GM23248 (cell line): ENCODE measurements around the gene EPHA2. TPM values are rescaled to one million over a fixed set of nuclear protein-coding genes. Genes with fewer than 3 reads are reported as not detected.

ENCODE experiments used
- DNase-seq: peaks from one replicate; pipeline ENCODE4 v3.0.0-alpha.2; 2015
- H2AFZ ChIP-seq: fragments of 200-600 bp; sonication (generic); 2 replicates; pipeline ENCODE4 v1.6.1; 2016; ENCODE audit warnings: antibody characterized with exemption
- H3F3A ChIP-seq: fragments of 200-600 bp; sonication (generic); 2 replicates; pipeline ENCODE4 v1.6.1; 2016; ENCODE audit warnings: mild to moderate bottlenecking, antibody characterized with exemption, mixed run types; ENCODE audit not compliant: insufficient read depth
- H3K27ac ChIP-seq: fragments of 200-600 bp; sonication (generic); 2 replicates; pipeline ENCODE4 v1.5.1; 2016; ENCODE audit warnings: mild to moderate bottlenecking
- H3K27me3 ChIP-seq: fragments of 200-600 bp; sonication (generic); replicated peaks from 2 replicates; pipeline ENCODE4 v1.6.1; 2016; ENCODE audit warnings: mild to moderate bottlenecking; ENCODE audit not compliant: insufficient read depth
- H3K36me3 ChIP-seq: fragments of 200-600 bp; sonication (generic); 2 replicates; pipeline ENCODE4 v1.6.1; 2016; ENCODE audit warnings: low read depth, mild to moderate bottlenecking
- H3K4me1 ChIP-seq: fragments of 200-600 bp; sonication (generic); 2 replicates; pipeline ENCODE4 v1.6.1; 2016; ENCODE audit warnings: mild to moderate bottlenecking; ENCODE audit not compliant: insufficient read depth
- H3K4me2 ChIP-seq: fragments of 200-600 bp; sonication (generic); one replicate; pipeline ENCODE4 v1.6.1; 2016; ENCODE audit warnings: mild to moderate bottlenecking; ENCODE audit not compliant: unreplicated experiment
- H3K4me3 ChIP-seq: fragments of 200-600 bp; sonication (generic); 2 replicates; pipeline ENCODE4 v1.5.1; 2016; ENCODE audit warnings: mild to moderate bottlenecking
- H3K79me2 ChIP-seq: fragments of 200-600 bp; sonication (generic); 2 replicates; pipeline ENCODE4 v1.6.1; 2016; ENCODE audit warnings: mild to moderate bottlenecking; ENCODE audit not compliant: insufficient read depth
- H3K9ac ChIP-seq: fragments of 200-600 bp; sonication (generic); 2 replicates; pipeline ENCODE4 v1.6.1; 2016; ENCODE audit warnings: mild to moderate bottlenecking
- H3K9me2 ChIP-seq: fragments of 200-600 bp; sonication (generic); 2 replicates; pipeline ENCODE4 v1.6.1; 2016; ENCODE audit warnings: mixed run types, mild to moderate bottlenecking, moderate library complexity; ENCODE audit not compliant: insufficient read depth
- H3K9me3 ChIP-seq: fragments of 200-600 bp; sonication (generic); one replicate; pipeline ENCODE4 v1.6.1; 2017; ENCODE audit warnings: low read depth
- H4K20me1 ChIP-seq: fragments of 200-600 bp; sonication (generic); 2 replicates; pipeline ENCODE4 v1.6.0; 2016; ENCODE audit not compliant: insufficient read depth
- EZH2 ChIP-seq: fragments of 200-600 bp; sonication (generic); IDR thresholded peaks from 2 replicates; pipeline ENCODE4 v1.6.1; 2018; ENCODE audit warnings: antibody characterized with exemption, mild to moderate bottlenecking; ENCODE audit not compliant: insufficient read depth, poor library complexity, severe bottlenecking
- EZH2phosphoT487 ChIP-seq: fragments of 200-600 bp; sonication (generic); IDR thresholded peaks from 2 replicates; pipeline ENCODE4 v1.6.1; 2018; ENCODE audit warnings: antibody characterized with exemption, moderate library complexity, mild to moderate bottlenecking, low read depth; ENCODE audit not compliant: insufficient read depth
- WGBS, 2 experiments: methylation state at CpG; one replicate each; pipeline ENCODE4 v1.1.6; 2015 to 2017; ENCODE audit warnings: low lambda C conversion rate in 2 of 2, low coverage in 1 of 2; ENCODE audit errors: missing lambda C conversion rate in 2 of 2; 5-methylcytosine and 5-hydroxymethylcytosine counted together
- in situ Hi-C: fragments of 300-500 bp; cut with MboI; formaldehyde crosslinking; loops from 2 replicates; pipeline ENCODE4 v1.15.0; 2020
- polyA plus RNA-seq: library from polyadenylated mRNA; unstranded; fragments of >200 nt; fragmentation: Nextera tagmentation; extraction: Ambion mirVana; gene quantifications from 2 replicates; pipeline ENCODE4 v1.2.1, GENCODE V29; 2016
- total RNA-seq: library from RNA; depleted of rRNA; stranded (reverse); fragments of >200 nt; shearing (Covaris generic); gene quantifications from 2 replicates; pipeline ENCODE4 v1.2.3, GENCODE V29; 2014

The EPHA2 gene
- total and polyA plus RNA-seq, 2 experiments from 2014 or later: 8.8 to 21.7 TPM

DNA sequence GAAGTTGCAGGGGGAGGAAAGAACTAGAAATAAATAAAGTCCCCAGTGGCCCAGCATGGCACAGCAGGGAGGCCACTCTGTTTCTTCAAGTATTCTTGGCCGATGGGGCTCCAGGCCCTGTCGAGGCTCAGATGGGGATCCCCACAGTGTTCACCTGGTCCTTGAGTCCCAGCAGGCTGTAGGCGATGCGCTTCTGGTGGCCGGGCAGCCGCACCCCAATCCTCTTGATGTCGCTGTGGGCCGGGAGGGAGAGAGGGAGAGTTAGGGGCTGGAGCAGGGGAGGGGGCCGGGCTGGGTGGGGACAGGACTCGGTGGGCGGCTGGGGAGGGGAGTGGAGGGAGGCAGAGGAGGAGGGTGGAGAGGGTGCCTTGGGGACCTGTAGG lies 30.8 kb downstream of the EPHA2 start:
- Histone ChIP-seq H2AFZ (no peak overlapping the region), H3K27ac (no peak overlapping the region), H3K9me2 (no peaks in the 10 kb centered on the region), H3K4me2 (no peak overlapping the region), H3K27me3 (no peaks in the 10 kb centered on the region), H3K9ac (no peak overlapping the region), H4K20me1 (no peaks in the 10 kb centered on the region), H3K4me3 (no peak overlapping the region), H3F3A (peaks cover 21% of the 10 kb centered on the region; the same call in 1 of the 2 replicates), H3K4me1 (peaks cover 17% of the 10 kb centered on the region), H3K36me3 (peaks cover 27% of the 10 kb centered on the region), H3K79me2 (no peaks in the 10 kb centered on the region), H3K9me3 (no peaks in the 10 kb centered on the region)
- no peak for DNase-seq
- TF ChIP-seq EZH2phosphoT487 (no peak), EZH2 (no peak)
- WGBS, 2 experiments: 89 to 91% methylated on average over 8 to 11 of the region's 11 CpGs
- in situ Hi-C loops: no loop called here

DNA sequence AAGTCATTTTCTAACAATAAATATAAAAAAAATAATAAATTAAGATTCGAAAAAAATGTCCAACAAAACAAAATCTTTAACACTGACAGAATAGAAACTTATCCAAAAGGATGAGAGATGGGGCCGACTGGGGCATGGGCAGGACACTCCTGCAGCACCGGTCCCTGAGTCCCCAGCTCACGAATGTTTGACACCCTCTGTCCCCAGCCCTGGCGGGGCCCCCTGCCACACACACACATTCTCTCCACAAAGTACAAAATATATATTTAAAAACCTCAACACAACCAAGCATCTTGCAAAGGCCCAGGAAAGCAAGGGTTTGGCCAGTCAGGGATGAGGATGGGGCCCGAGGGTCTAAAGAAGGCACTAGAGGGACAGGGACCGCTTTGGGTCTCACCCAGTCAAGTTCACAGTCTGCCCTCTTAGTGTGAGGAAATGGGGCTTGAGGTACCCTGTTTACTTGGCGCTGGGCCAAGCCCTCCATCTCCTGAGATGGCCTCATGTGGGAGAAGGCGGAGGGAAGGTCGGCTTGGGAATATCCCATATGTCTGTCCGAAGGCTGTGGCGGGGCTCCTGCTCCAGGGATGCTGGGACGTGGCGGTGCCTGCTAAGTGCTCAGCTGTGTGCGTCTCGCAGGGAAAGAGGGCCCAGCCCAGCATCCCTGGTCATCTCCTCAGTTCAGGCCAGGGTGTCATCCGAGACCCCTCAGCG lies 31.3 kb downstream of the EPHA2 start:
- Histone ChIP-seq H3K4me2 (no peak overlapping the region), H3K9ac (no peak overlapping the region), H3K9me3 (no peaks in the 10 kb centered on the region), H3K79me2 (no peaks in the 10 kb centered on the region), H3K27me3 (no peaks in the 10 kb centered on the region), H3K4me1 (peaks cover 17% of the 10 kb centered on the region), H3F3A (peaks cover 21% of the 10 kb centered on the region; the same call in 1 of the 2 replicates), H2AFZ (no peak overlapping the region), H4K20me1 (no peaks in the 10 kb centered on the region), H3K9me2 (no peaks in the 10 kb centered on the region), H3K4me3 (no peak overlapping the region), H3K27ac (no peak overlapping the region), H3K36me3 (peaks cover 21% of the 10 kb centered on the region)
- TF ChIP-seq EZH2: no peak
- TF ChIP-seq EZH2phosphoT487: no peak
- DNase-seq: no peak
- in situ Hi-C loops: no loop called here
- WGBS, 2 experiments: 89% methylated on average over 18 of the region's 18 CpGs

- H4K20me1 ChIP-seq: no peaks in the 10 kb centered on the region
- H3F3A ChIP-seq: peaks cover 21% of the 10 kb centered on the region; the same call in 1 of the 2 replicates
- 6% methylated on average over 6 of the region's 6 CpGs for WGBS, 2 experiments
- H3K27ac ChIP-seq: peak overlapping the region; percentile 77
- H3K9ac ChIP-seq: 0 out of 2 replicates have a peak overlapping the region, but pooled peaks have one; percentile 50
- H3K27me3 ChIP-seq: no peaks in the 10 kb centered on the region
- H3K79me2 ChIP-seq: no peaks in the 10 kb centered on the region
- H3K9me3 ChIP-seq: no peaks in the 10 kb centered on the region
- peaks cover 17% of the 10 kb centered on the region for H3K4me1 ChIP-seq
- peak overlapping the region; percentile 40 for H3K4me2 ChIP-seq
- no peak overlapping the region for H3K4me3 ChIP-seq
- no peaks in the 10 kb centered on the region for H3K9me2 ChIP-seq
- H3K36me3 ChIP-seq: peaks cover 19% of the 10 kb centered on the region
- DNase-seq: peak; percentile 99
- in situ Hi-C loops: no loop called here
- TF ChIP-seq EZH2 (no peak), EZH2phosphoT487 (peak; percentile 96)
- no peak overlapping the region for H2AFZ ChIP-seq
These were observed 33.0 kb downstream of the EPHA2 start for GRCh38 chr1:16122916-16123315.

DNA sequence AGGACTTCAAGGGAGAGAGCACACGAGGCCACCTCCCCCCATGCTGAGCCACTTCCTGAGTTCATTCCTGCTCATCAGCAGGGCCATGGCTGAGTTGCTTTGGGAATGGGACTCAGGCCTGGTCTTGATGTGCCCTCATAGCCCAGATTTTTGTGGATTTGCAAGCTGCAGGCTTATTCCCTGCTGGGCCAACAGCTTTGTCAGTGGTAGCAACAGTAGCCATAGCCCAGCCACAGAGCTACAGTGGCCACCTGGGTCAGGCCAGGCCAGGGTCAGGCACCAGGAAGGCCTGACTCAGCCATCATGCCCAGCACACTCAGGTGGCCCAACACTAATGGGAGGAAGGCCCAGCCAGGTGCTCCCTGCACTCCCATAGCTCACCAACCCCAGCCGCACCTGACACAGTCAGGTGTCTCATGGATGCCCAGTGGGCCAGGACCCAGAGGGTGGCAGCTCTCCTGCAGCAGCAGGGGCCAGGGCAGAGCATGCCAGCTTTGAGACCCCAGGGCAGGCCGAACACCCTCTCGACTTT lies 33.5 kb downstream of the EPHA2 start:
- Histone ChIP-seq H3K9me3 (no peaks in the 10 kb centered on the region), H3K36me3 (peaks cover 19% of the 10 kb centered on the region), H4K20me1 (no peaks in the 10 kb centered on the region), H3K9ac (peak overlapping the region; percentile 50; the same call in 1 of the 2 replicates), H3K4me1 (peaks cover 21% of the 10 kb centered on the region), H3K9me2 (no peaks in the 10 kb centered on the region), H3K27ac (peak overlapping the region; percentile 77), H2AFZ (no peak overlapping the region), H3K79me2 (no peaks in the 10 kb centered on the region), H3F3A (peaks cover 21% of the 10 kb centered on the region; the same call in 1 of the 2 replicates), H3K4me3 (no peak overlapping the region), H3K27me3 (no peaks in the 10 kb centered on the region), H3K4me2 (peak overlapping the region; percentile 53)
- DNase-seq: peak; percentile 60
- 57 to 62% methylated on average over 4 of the region's 4 CpGs for WGBS, 2 experiments
- in situ Hi-C loops: no loop called here
- TF ChIP-seq EZH2phosphoT487 (no peak), EZH2 (no peak)
